ENCODE measurements around the gene CAMKMT. TPM values are rescaled to one million over a fixed set of nuclear protein-coding genes. Genes with fewer than 3 reads are reported as not detected.

CAMKMT gene
- total RNA-seq, 1 experiment from 2014 or later, result 17.4 TPM

GRCh38 chr2:44347526-44347925 lies 14.2 kb upstream of the CAMKMT start:
- no peak overlapping the region for H4K5ac ChIP-seq (ENCODE audit: insufficient read length, low read depth, low read length)
- WGBS (ENCODE audit: extremely low coverage, insufficient read length, low lambda C conversion rate), result no CpG with 5 or more reads among the region's 2 CpGs
- DNase-seq, result no peak

More at GRCh38 chr2:44347526-44347925, 14.2 kb upstream of the CAMKMT start:
- H4K20me1 ChIP-seq (ENCODE audit: control insufficient read depth, insufficient read depth, insufficient read length), result no peaks in the 10 kb centered on the region
- no peaks in the 10 kb centered on the region for H3K23me2 ChIP-seq (ENCODE audit: insufficient read length, low read depth, low read length, poor library complexity, severe bottlenecking)
- H3K4me1 Mint-ChIP-seq, result peaks cover 13% of the 10 kb centered on the region in 2 experiments
- no peaks in the 10 kb centered on the region for H3K9me3 ChIP-seq (ENCODE audit: control insufficient read depth, low read depth, low read length)
- H2BK20ac ChIP-seq (ENCODE audit: low read depth, low read length, poor library complexity, severe bottlenecking), result no peak overlapping the region
- H2BK5ac ChIP-seq (ENCODE audit: insufficient read length, low read length), result no peak overlapping the region
- H3K27me3 ChIP-seq (ENCODE audit: insufficient read depth, low read length), result no peaks in the 10 kb centered on the region
- no peaks in the 10 kb centered on the region for H3K9me3 Mint-ChIP-seq
- no peak overlapping the region for H4K8ac ChIP-seq (replicated peaks; ENCODE audit: insufficient read length, low read depth, low read length)
- no peaks in the 10 kb centered on the region for H3K27me3 Mint-ChIP-seq (ENCODE audit: low read depth)
- H3K79me1 ChIP-seq (ENCODE audit: insufficient read depth, low read depth, low read length, poor library complexity, severe bottlenecking), result no peaks in the 10 kb centered on the region
- peaks cover 3 to 14% (median 13%) of the 10 kb centered on the region in 3 experiments; a peak in 5 of 7 replicates for H3K36me3 Mint-ChIP-seq (ENCODE audit: insufficient read depth in 1 of 3, low read depth in 3 of 3)
- no peak overlapping the region for H3K56ac ChIP-seq (ENCODE audit: insufficient read length, low read depth, low read length)
- no peak overlapping the region for H3K23ac ChIP-seq (ENCODE audit: insufficient read length, low read depth, low read length)
- H3K4ac ChIP-seq (ENCODE audit: low read depth, low read length), result no peak overlapping the region
- TF ChIP-seq CTCF (conservative IDR thresholded peaks at IDR 0.05), result no peak
- H3K14ac ChIP-seq (ENCODE audit: insufficient read depth, low read length), result no peak overlapping the region
- no peak overlapping the region for H3T11ph ChIP-seq (ENCODE audit: low read length)
- no peak overlapping the region for H3K27ac Mint-ChIP-seq
- H3K27ac ChIP-seq (ENCODE audit: insufficient read length, low read depth, low read length), result no peak overlapping the region
- no peaks in the 10 kb centered on the region for H3K4me1 ChIP-seq (ENCODE audit: insufficient read depth, low read length)
- H4K91ac ChIP-seq (ENCODE audit: insufficient read length, low read depth, low read length), result no peak overlapping the region
- H3K9ac ChIP-seq (ENCODE audit: extremely low read depth, insufficient read length, low read length), result no peak overlapping the region
- H2BK120ac ChIP-seq (ENCODE audit: low read depth, low read length, poor library complexity, severe bottlenecking), result no peak overlapping the region
- no peak overlapping the region for H2AK5ac ChIP-seq (ENCODE audit: insufficient read length, low read length)
- no peak overlapping the region for H2BK15ac ChIP-seq (ENCODE audit: low read depth, low read length)
- no peak overlapping the region for H2BK12ac ChIP-seq (ENCODE audit: insufficient read length, low read depth, low read length)
- H3K79me2 ChIP-seq (ENCODE audit: insufficient read depth, low read length), result no peaks in the 10 kb centered on the region
- H3K4me2 ChIP-seq (ENCODE audit: insufficient read depth, insufficient read length, low read length), result no peak overlapping the region
- no peak overlapping the region for H3K4me3 Mint-ChIP-seq
- H2AFZ ChIP-seq (ENCODE audit: low read length), result no peak overlapping the region
- H3K18ac ChIP-seq (ENCODE audit: insufficient read length, low read depth, low read length), result no peak overlapping the region

Measured in H9 (cell line).